SKM-1 (cell line): ENCODE measurements around the gene UBE2D1.
"Not testable (repeated sequence)": the region's sequence is repeated elsewhere in the genome, so short reads cannot be mapped to it uniquely, and the experiment has no call there.

Experiments
- DNase-seq: peaks from one replicate; lab custom pipeline; 2025; ENCODE audit not compliant: unreplicated experiment; lab: John Stamatoyannopoulos, UW

UBE2D1 gene

DNA sequence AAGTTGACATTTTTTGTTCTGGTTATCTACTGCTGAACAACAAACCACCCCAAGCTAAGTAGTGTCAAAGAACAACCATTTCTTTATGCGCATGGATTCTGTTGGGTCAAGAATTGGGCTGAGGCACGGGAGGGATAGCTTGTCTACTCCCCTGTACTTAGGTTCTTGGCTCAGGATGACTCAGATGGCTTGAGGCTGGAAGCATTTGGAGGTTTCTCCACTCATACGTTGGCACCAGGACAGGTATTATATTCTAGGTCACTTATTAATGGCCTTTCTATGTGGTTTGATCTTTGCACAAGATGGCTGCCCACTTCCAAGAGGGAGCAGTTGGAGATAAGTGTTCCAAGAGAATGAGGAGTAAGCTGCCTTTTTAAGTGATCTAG is 38.6 kb downstream of the UBE2D1 start:
- no peak for DNase-seq

DNA sequence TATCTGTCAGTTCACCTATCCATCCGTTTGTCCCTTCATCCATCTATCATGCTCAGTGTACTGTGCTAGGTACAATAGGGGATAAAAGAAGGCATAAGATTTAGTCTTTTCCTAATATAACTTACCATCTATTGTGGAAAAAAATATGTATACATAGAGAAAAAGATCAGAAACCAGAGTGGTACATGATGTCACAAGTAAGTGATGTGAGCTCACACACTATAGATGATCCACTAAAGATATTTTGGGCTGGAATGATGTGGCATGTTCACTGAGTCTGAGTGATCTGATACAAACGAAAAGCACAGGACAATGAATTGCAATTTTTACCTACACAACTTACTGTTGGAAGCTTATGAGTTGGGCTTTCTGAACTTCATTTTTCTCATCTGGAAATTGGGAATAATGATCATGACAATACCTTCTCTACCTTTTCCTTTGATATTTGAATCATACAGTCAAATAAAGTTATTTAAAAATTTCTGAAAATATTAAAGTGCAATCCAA is 47.7 kb downstream of the UBE2D1 start:
- no peak for DNase-seq

- DNase-seq: peak; percentile 83
These were observed 49.3 kb downstream of the UBE2D1 start for GRCh38 chr10:58384095-58384494.

DNA sequence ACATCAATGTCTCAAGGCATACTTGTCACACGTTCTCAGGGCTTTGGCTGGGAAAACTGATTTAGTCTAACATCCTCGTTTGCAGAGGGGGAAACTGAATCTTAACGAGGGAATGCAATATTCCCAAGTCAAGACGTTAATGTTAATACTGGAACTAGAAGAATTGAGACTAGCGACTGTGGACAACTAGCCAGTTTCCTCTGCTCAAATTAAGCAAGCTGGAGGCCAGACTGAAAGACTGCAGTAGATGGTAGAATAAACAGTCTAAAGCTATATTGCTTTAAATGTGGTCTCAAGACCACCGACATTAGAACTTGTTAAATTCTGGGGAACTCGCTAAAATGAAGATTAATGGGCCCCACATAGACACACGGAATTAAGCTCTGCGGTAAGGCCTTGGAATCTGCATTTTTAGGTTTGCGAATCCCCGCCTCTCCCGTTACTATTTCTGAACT is 49.8 kb downstream of the UBE2D1 start:
- peak; percentile 61 for DNase-seq

DNA sequence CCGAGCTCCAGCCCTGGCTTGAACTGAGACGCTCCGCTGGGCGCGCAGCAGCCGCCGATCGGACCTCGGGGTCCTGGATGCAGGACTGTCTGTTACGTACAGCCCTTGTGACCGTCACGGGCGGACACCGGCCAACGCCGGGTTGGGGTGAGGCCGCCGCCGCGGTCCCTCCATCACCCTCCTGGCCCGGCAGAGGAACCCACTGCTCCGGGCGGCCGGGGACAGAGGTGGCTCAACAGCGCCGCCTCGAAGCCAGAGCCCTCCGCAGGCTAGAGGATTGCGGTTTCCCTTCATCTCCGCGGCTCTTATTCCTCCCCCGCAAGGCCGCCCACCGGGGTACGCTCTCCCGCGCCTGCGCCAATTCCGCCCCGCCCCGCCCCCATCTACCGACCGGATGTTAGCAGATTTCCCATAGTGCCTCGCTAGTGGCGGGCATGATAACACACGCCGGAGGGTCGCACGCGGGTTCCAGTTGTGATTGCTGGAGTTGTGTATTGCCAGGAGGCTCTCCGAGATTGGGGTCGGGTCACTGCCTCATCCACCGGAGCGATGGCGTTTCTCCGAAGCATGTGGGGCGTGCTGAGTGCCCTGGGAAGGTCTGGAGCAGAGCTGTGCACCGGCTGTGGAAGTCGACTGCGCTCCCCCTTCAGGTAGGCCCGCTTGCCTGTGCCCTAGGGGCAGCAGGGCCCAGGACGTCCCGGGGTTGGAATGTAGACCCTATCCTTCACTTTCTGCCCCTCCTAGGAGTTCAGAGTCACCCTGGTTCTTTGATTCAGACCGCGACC is 50.4 kb downstream of the UBE2D1 start, which contains the start of gene TFAM:
Gene TFAM (plus strand): TSS at position 412 of the 785 bp plus-strand sequence. CDS start 138 bp downstream, at position 550.
- peak; percentile 89 for DNase-seq

DNA sequence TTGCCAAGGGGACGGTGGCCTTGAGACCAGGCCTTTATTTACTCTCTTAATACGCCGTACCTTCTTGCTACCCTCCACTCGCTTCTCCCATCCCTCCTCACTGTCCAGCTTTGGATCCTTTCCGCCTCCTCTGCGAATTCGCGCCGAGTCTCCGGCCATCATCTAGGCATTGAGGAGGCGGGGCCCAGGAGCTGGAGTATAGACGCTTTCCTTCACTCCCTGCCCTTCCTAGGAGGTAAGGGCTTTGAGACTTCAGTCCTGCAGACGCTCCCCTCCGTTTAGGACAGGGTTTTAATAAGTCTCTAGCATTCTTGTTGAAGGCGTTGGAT is 50.9 kb downstream of the UBE2D1 start:
- DNase-seq: no peak

DNA sequence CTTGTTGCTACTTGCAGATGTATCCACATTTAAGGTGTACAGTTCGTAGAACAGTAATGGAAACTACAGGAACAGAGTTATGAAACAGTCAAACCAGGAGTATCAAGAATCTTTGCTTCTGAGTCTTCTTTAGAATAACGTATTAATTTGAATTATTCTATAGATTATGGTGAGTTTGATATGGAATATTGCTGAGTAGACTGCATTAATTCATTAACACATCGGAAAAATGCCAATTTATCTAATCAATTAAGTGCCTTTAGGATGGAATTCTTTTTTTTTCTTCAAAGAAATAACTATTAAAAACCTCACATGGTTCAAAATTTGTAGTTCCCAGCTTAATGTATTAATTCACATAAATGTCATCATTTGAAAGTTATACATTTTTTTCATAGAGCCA is 54.2 kb downstream of the UBE2D1 start:
- DNase-seq: no peak

DNA sequence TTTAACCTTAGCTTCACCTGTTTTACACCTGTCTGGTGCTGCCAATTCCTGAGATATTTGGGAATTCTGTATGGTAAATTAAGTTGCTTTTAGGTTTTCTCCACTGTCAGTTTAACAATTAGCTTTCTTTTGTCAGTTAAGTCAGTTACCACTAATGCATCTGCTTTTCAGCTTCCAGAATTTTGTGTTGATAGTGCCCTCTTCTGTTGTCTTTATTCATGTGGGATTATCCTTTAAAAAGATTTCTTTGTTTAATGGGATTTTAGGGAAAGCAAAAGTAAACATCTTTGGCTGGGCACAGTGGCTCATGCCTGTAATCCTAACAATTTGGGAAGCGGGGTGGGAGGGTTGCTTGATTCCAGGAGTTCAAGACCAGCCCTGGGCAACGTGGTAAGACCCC is 58.5 kb downstream of the UBE2D1 start:
- no peak for DNase-seq

GRCh38 chr10:58394471-58394870 is 59.7 kb downstream of the UBE2D1 start:
- no peak for DNase-seq

- no peak for DNase-seq
These were observed 61.3 kb downstream of the UBE2D1 start for GRCh38 chr10:58396057-58396456.

GRCh38 chr10:58397830-58398229 is 63.0 kb downstream of the UBE2D1 start:
- no peak for DNase-seq

GRCh38 chr10:58399410-58399809 is 64.6 kb downstream of the UBE2D1 start:
- DNase-seq: no peak

- no peak for DNase-seq
These were observed 65.8 kb downstream of the UBE2D1 start for GRCh38 chr10:58400609-58401008.

- DNase-seq: no peak
These were observed 69.2 kb downstream of the UBE2D1 start for GRCh38 chr10:58404001-58404400.

GRCh38 chr10:58409956-58410610 is 75.3 kb downstream of the UBE2D1 start:
- no peak for DNase-seq

DNA sequence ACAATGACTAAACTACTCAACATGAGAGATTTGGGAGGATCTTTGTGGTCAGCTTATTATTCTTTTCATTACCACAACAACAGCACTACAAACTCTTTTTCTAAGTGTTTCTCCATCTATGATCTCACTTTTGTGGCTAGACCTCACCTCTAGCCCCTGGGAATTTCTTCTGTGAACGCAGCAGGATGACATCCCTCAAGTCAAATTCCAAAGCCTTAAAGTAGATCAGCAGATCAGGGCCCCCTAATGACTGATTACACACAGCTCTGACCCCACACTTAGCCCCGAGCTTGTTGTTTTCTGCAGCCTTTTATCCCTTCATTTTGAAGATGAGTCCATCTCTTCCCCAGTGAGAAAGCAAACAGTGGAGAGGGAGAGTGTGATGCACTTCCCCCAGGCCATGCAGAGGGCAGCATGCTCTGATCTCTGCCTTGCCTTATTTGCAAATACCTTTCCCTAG is 77.7 kb downstream of the UBE2D1 start:
- no peak for DNase-seq

- DNase-seq: no peak
These were observed 79.7 kb downstream of the UBE2D1 start for GRCh38 chr10:58414270-58415041.

GRCh38 chr10:58415757-58416156 is 81.0 kb downstream of the UBE2D1 start:
- no peak for DNase-seq

GRCh38 chr10:58417902-58418301 is 83.1 kb downstream of the UBE2D1 start:
- DNase-seq: not testable (repeated sequence)
